Measurements from ENCODE around the gene TRPM3. TPM values are rescaled to one million over a fixed set of nuclear protein-coding genes. Genes with fewer than 3 reads are reported as not detected.

Gene TRPM3
- total RNA-seq, 1 experiment from 2014 or later = not detected

GRCh38 chr9:70954596-70955143 is 166.8 kb downstream of the TRPM3 start:
- Histone ChIP-seq H3K4me1 (no peaks in the 10 kb centered on the region), H3K4me3 (ENCODE audit: low read depth, low read length) (no peak overlapping the region), H3K27me3 (replicated peaks; ENCODE audit: control insufficient read depth, insufficient read depth, low read length) (no peaks in the 10 kb centered on the region), H3K36me3 (ENCODE audit: control insufficient read depth, insufficient read depth, low read length) (no peaks in the 10 kb centered on the region), H3K9me3 (no peaks in the 10 kb centered on the region)
- H3K4me1 Mint-ChIP-seq (ENCODE audit: low read depth, unreplicated experiment) = no peaks in the 10 kb centered on the region
- no peaks in the 10 kb centered on the region for H3K36me3 Mint-ChIP-seq (ENCODE audit: insufficient read depth, unreplicated experiment)
- H3K27ac Mint-ChIP-seq (ENCODE audit: unreplicated experiment) = no peak overlapping the region
- H3K27me3 Mint-ChIP-seq (ENCODE audit: insufficient read depth, unreplicated experiment) = no peaks in the 10 kb centered on the region
- no peak for DNase-seq
- ChIA-PET CTCF (no interaction called here), POLR2A (no interaction called here)
- no peaks in the 10 kb centered on the region for H3K9me3 Mint-ChIP-seq (ENCODE audit: unreplicated experiment)
- no peak for TF ChIP-seq CTCF (IDR thresholded peaks at IDR 0.05; ENCODE audit: insufficient read depth in 1 of 2, low read depth in 1 of 2, low read length in 1 of 2, severe bottlenecking in 1 of 2, unreplicated experiment in 1 of 2)
- no TSS peak for BruUV-seq (replicated peaks)
- H3K4me3 Mint-ChIP-seq (ENCODE audit: unreplicated experiment) = no peak overlapping the region
- intact Hi-C loops (cut with micrococcal nuclease; ENCODE audit: unreplicated experiment) = no loop called here

GRCh38 chr9:70954126-70954525 is 167.3 kb downstream of the TRPM3 start:
- Histone ChIP-seq H3K36me3 (ENCODE audit: control insufficient read depth, insufficient read depth, low read length) (no peaks in the 10 kb centered on the region), H3K4me1 (no peaks in the 10 kb centered on the region), H3K27me3 (replicated peaks; ENCODE audit: control insufficient read depth, insufficient read depth, low read length) (no peaks in the 10 kb centered on the region), H3K4me3 (ENCODE audit: low read depth, low read length) (no peak overlapping the region), H3K9me3 (no peaks in the 10 kb centered on the region)
- no peak overlapping the region for H3K27ac Mint-ChIP-seq (ENCODE audit: unreplicated experiment)
- no peak for TF ChIP-seq CTCF (IDR thresholded peaks at IDR 0.05; ENCODE audit: insufficient read depth in 1 of 2, low read depth in 1 of 2, low read length in 1 of 2, severe bottlenecking in 1 of 2, unreplicated experiment in 1 of 2)
- H3K36me3 Mint-ChIP-seq (ENCODE audit: insufficient read depth, unreplicated experiment) = no peaks in the 10 kb centered on the region
- no peaks in the 10 kb centered on the region for H3K9me3 Mint-ChIP-seq (ENCODE audit: unreplicated experiment)
- peak; percentile 4 to 23 for DNase-seq
- CTCF ChIA-PET = no interaction called here
- no peak overlapping the region for H3K4me3 Mint-ChIP-seq (ENCODE audit: unreplicated experiment)
- POLR2A ChIA-PET = no interaction called here
- no peaks in the 10 kb centered on the region for H3K4me1 Mint-ChIP-seq (ENCODE audit: low read depth, unreplicated experiment)
- H3K27me3 Mint-ChIP-seq (ENCODE audit: insufficient read depth, unreplicated experiment) = no peaks in the 10 kb centered on the region
- intact Hi-C loops (cut with micrococcal nuclease; ENCODE audit: unreplicated experiment) = no loop called here
- BruUV-seq (replicated peaks) = no TSS peak

GRCh38 chr9:70951749-70952727 is 169.4 kb downstream of the TRPM3 start:
- Mint-ChIP-seq H3K36me3 (ENCODE audit: insufficient read depth, unreplicated experiment) (no peaks in the 10 kb centered on the region), H3K27ac (ENCODE audit: unreplicated experiment) (no peak overlapping the region), H3K4me1 (ENCODE audit: low read depth, unreplicated experiment) (no peaks in the 10 kb centered on the region), H3K9me3 (ENCODE audit: unreplicated experiment) (no peaks in the 10 kb centered on the region), H3K27me3 (ENCODE audit: insufficient read depth, unreplicated experiment) (no peaks in the 10 kb centered on the region), H3K4me3 (ENCODE audit: unreplicated experiment) (no peak overlapping the region)
- TF ChIP-seq CTCF (IDR thresholded peaks at IDR 0.05; ENCODE audit: insufficient read depth in 1 of 2, low read depth in 1 of 2, low read length in 1 of 2, severe bottlenecking in 1 of 2, unreplicated experiment in 1 of 2) = no peak
- DNase-seq = no peak
- intact Hi-C loops (cut with micrococcal nuclease; ENCODE audit: unreplicated experiment) = no loop called here
- no peak overlapping the region for H3K4me3 ChIP-seq (ENCODE audit: low read depth, low read length)
- BruUV-seq (replicated peaks) = no TSS peak
- no peaks in the 10 kb centered on the region for H3K9me3 ChIP-seq
- H3K4me1 ChIP-seq = no peaks in the 10 kb centered on the region
- no peaks in the 10 kb centered on the region for H3K27me3 ChIP-seq (replicated peaks; ENCODE audit: control insufficient read depth, insufficient read depth, low read length)
- no peaks in the 10 kb centered on the region for H3K36me3 ChIP-seq (ENCODE audit: control insufficient read depth, insufficient read depth, low read length)
- POLR2A ChIA-PET = no interaction called here
- CTCF ChIA-PET = no interaction called here
